ENCODE data around the gene ZYG11A.
"Not testable (repeated sequence)": the region's sequence is repeated elsewhere in the genome, so short reads cannot be mapped to it uniquely, and the experiment has no call there.

Gene ZYG11A

DNA sequence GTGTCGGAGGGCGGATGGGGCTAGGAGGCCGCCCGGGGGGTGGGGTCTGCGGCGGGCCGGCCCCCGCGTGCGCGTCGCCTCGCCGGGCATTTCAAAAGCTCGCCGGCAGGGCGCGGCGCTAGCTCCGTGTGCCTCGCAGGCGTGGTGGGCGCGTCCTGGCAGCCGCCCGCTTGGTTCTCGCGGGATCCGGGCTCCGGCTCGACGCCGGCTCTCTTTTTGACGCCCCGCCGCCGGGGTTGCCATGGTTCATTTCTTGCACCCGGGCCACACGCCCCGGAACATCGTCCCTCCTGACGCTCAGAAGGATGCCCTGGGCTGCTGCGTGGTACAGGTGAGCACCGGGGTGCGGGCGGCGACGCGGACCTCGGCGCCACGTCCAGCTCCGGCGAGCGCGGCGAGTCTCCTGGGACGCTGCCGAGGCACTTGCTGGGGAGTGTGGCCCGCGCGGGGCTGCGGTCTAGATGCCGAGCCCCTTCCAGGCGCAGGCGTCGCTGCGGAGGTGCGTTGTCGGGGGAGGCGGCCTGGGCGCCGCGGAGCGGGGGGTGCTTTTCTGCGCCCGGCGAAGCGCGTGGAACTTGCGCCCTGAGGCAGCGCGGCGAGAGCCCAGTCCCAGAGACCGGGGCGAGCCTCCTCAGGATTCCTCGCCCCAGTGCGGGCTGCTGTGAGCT, at the start of gene ZYG11A:
Gene ZYG11A, plus strand, starts transcription at position 118 of the 668 bp plus-strand sequence. Its CDS starts 124 bp downstream, at position 242.
- intact Hi-C loops (cut with DNase I) = no loop called here
- DNase-seq = peak in 3 of 42 donors; percentile 5 to 37 (median 15)

DNA sequence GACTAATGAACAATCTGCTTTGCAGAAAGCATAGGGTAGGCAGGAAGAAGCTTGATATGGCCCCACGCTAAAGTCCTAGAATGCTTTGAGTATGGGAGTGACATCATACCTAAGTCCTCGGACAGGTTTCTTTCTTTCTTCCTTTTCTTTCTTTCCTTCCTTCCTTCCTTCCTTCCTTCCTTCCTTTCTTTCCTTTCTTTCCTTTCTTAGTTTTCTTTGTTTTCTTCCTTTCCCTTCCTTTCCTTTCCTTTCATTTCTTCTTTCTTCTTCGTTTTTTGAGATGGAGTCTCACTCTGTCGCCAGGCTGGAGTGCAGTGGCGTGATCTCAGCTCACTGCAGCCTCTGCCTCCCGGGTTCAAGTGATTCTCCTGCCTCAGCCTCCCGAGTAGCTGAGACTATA, 48.8 kb upstream of the ZYG11A start:
- DNase-seq; intact Hi-C loops (cut with DNase I): not testable (repeated sequence)

- intact Hi-C loops (cut with DNase I) = no loop called here
- no peak for DNase-seq
Measured at GRCh38 chr1:52795464-52795863, 47.1 kb upstream of the ZYG11A start.

GRCh38 chr1:52798331-52798730, 44.2 kb upstream of the ZYG11A start:
- DNase-seq = no peak

GRCh38 chr1:52801011-52801410, 41.5 kb upstream of the ZYG11A start:
- no peak for DNase-seq
- intact Hi-C loops (cut with DNase I) = no loop called here

More at GRCh38 chr1:52798331-52798730, 44.2 kb upstream of the ZYG11A start:
- intact Hi-C loops (cut with DNase I) = no loop called here

DNA sequence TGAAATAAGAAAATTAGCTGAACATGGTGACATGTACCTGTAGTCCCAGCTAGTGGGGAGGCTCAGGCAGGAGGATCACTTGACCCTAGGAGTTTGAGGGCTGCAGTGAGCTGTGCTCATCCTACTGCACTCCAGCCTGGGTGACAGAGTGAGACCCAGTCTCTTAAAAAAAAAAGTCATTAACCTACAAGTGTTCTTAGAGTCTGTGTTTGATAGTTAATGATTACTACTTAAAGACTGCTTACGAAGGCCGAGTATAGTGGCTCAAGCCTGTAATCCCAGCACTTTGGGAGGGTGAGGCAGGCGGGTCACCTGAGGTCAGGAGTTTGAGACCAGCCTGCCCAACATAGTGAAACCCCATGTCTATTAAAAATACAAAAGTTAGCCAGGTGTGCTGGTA, 38.5 kb upstream of the ZYG11A start:
- DNase-seq; intact Hi-C loops (cut with DNase I): not testable (repeated sequence)

- no peak for DNase-seq
- intact Hi-C loops (cut with DNase I) = no loop called here
Measured at GRCh38 chr1:52814465-52814864, 28.1 kb upstream of the ZYG11A start.

- DNase-seq; intact Hi-C loops (cut with DNase I): not testable (repeated sequence)
Measured at GRCh38 chr1:52820830-52821229, 21.7 kb upstream of the ZYG11A start.

GRCh38 chr1:52825868-52826267, 16.7 kb upstream of the ZYG11A start:
- no peak for DNase-seq
- intact Hi-C loops (cut with DNase I) = no loop called here

DNA sequence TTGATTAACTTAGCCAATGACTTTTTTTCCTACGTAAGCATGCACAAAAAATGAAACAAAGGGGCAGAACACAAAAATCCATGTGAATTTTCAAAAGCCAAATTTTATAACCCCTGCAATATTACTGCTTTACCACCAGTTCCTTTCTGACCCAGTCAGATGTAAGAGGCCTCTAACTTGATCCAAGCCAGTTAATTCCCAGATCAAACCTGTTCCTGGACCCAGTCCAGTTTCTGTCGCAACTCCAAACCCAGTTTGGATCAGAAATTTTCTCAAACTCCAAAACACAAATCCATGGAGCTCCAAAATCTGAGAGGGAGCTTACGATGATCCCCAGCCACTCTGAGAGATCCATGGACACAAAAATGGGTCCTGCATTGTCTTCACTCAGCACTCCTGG, 7.8 kb upstream of the ZYG11A start:
- intact Hi-C loops (cut with DNase I) = no loop called here

DNA sequence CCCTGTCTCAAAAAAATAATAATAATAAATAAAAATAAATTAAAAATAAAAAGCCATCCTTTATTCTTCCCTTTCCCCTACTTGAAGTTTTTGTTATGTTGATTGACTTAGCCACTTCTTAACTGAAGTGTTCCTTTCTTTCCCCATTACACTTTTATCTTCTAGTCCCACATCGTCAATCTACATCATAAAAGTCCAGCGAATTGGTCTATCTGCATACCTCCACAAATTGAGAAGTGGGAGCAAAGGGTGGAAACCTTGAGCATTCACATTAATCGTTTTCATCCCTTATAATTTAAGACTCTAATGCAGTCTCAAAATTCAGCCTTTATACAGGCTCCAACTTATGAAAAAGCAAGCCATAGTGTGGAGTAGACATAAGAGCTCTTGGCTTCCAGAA, 6.5 kb upstream of the ZYG11A start:
- intact Hi-C loops (cut with DNase I) = no loop called here
- no peak for DNase-seq

More for the DNA sequence above, 7.8 kb upstream of the ZYG11A start:
- no peak for DNase-seq

DNA sequence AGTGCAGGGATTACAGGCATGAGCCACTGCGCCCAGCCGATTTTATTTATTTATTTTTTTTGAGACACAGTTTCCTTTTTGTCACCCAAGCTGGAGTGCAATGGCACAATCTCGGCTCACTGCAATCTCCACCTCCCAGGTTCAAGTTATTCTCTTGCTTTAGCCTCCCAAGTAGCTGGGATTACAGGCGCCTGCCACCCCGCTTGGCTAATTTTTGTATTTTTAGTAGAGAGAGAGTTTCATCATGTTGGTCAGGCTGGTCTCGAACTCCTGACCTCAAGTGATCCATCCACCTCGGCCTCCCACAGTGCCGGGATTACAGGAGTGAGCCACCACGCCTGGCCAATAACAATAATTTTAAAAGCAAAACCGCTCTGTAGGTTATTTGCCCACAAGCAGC, 3.4 kb upstream of the ZYG11A start:
- intact Hi-C loops (cut with DNase I); DNase-seq: not testable (repeated sequence)

DNA sequence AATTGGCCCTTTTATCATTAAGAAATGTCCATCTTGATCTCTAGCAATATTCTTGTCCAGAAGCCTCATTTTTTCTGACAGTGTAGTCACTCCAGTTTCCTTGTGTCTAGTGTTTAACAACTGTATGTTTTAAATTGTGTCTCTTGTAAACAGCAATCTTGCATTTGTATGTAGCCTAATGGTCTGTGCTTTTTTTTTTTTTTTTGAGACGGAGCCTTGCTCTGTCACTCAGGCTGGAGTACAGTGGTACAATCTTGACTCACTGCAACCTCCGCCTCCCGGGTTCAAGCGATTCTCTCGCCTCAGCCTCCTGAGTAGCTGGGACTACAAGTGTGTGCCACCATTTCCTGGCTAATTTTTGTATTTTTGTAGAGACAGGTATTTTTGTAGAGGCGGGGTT, 2.6 kb downstream of the ZYG11A start:
- intact Hi-C loops (cut with DNase I); DNase-seq: not testable (repeated sequence)

- intact Hi-C loops (cut with DNase I) = no loop called here
- no peak for DNase-seq
Measured at GRCh38 chr1:52848423-52848822, 5.9 kb downstream of the ZYG11A start.

- no peak for DNase-seq
- intact Hi-C loops (cut with DNase I) = no loop called here
Measured at GRCh38 chr1:52850951-52851350, 8.4 kb downstream of the ZYG11A start.

GRCh38 chr1:52852854-52853253, 10.3 kb downstream of the ZYG11A start:
- no peak for DNase-seq
- intact Hi-C loops (cut with DNase I) = no loop called here

DNA sequence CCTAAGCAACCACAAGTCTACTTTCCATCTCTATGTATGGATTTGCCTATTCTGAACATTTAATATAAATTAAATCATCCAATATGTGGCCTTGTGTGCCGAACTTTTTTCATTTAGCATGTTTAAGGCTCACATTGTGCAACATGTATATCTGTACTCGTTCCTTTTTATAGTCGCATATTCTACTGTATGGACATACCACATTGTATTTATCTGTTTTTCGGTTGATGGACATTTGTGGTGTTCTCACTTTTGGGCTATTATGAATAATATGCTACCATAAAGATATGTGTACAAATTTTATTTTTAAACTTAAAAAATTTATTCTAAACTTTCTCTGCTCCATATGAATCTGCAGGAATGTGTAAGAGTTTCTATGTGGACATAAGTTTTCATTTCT, 13.0 kb downstream of the ZYG11A start:
- intact Hi-C loops (cut with DNase I) = no loop called here

GRCh38 chr1:52856026-52856425, 13.5 kb downstream of the ZYG11A start:
- intact Hi-C loops (cut with DNase I) = no loop called here
- no peak for DNase-seq

More for the DNA sequence above, 13.0 kb downstream of the ZYG11A start:
- DNase-seq = no peak

DNA sequence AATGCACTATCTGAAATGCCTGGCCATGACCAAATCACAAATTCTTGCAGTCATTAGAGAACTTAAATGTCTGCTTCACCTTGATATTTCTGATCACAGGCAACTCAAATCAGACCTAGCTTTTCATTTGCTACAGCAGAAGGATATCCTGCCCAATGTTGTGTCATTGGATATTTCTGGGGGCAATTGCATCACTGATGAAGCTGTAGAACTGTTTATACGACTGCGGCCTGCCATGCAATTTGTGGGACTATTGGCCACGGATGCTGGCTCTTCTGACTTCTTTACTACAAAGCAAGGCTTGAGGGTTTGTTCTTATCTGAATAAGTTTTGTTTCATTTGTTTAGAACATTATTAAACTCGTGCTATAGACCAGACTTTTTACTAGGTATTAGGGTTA, 14.9 kb downstream of the ZYG11A start:
- intact Hi-C loops (cut with DNase I) = no loop called here

GRCh38 chr1:52862666-52863458, 20.3 kb downstream of the ZYG11A start:
- intact Hi-C loops (cut with DNase I) = no loop called here
- no peak for DNase-seq

More for the DNA sequence above, 14.9 kb downstream of the ZYG11A start:
- DNase-seq = no peak
